SK-N-MC (cell line): ENCODE data around the gene RAB11FIP5.
"Not testable (repeated sequence)": the region's sequence is repeated elsewhere in the genome, so short reads cannot be mapped to it uniquely, and the experiment has no call there.

Experiments
- DNase-seq: peaks from one replicate; pipeline ENCODE4 v3.0.0-alpha.2; 2011; ENCODE audit warnings: low read depth, low spot score
- H3K27ac ChIP-seq: fragments of 200-600 bp; sonication (generic); 2 replicates; pipeline ENCODE4 v1.5.1; 2016; ENCODE audit warnings: mixed run types
- H3K36me3 ChIP-seq: fragments of 200-600 bp; sonication (generic); 2 replicates; pipeline ENCODE4 v1.6.1; 2017; ENCODE audit warnings: antibody characterized with exemption, low read length, mixed read lengths; ENCODE audit not compliant: insufficient read depth
- H3K4me3 ChIP-seq: fragments of 200-600 bp; sonication (generic); 2 replicates; pipeline ENCODE4 v1.5.1; 2016
- H3K9ac ChIP-seq: fragments of 200-600 bp; sonication (generic); 2 replicates; pipeline ENCODE4 v1.8.0; 2017; ENCODE audit warnings: mixed run types, mixed read lengths; ENCODE audit not compliant: insufficient read length
- H3K9me3 ChIP-seq: fragments of 200-600 bp; sonication (generic); 2 replicates; pipeline ENCODE4 v1.6.1; 2017; ENCODE audit warnings: low read depth, mild to moderate bottlenecking, antibody characterized with exemption, low read length, moderate library complexity, mixed read lengths
- EZH2 ChIP-seq: fragments of 200-600 bp; sonication (generic); IDR thresholded peaks from one replicate; pipeline ENCODE4 v1.6.1; 2017; ENCODE audit warnings: antibody characterized with exemption
- FOXP2 ChIP-seq: optimal IDR thresholded peaks from 2 replicates; pipeline ENCODE3; 2011; ENCODE audit warnings: mild to moderate bottlenecking, moderate library complexity; ENCODE audit not compliant: insufficient read depth; ENCODE audit errors: extremely low read length, control extremely low read depth
- POLR2AphosphoS5 ChIP-seq: IDR thresholded peaks from 2 replicates; pipeline ENCODE4 v1.6.1; 2012; ENCODE audit warnings: mild to moderate bottlenecking, low read depth, low read length, borderline replicate concordance

RAB11FIP5 gene

GRCh38 chr2:73131807-73132206 lies 19.1 kb upstream of the RAB11FIP5 start:
- Histone ChIP-seq H3K9me3 (no peaks in the 10 kb centered on the region), H3K9ac (no peak overlapping the region), H3K36me3 (no peaks in the 10 kb centered on the region), H3K4me3 (no peak overlapping the region), H3K27ac (no peak overlapping the region)
- no peak for DNase-seq
- no peak for TF ChIP-seq EZH2
- no peak for TF ChIP-seq FOXP2
- TF ChIP-seq POLR2AphosphoS5, result no peak

GRCh38 chr2:73130790-73131189 lies 18.0 kb upstream of the RAB11FIP5 start:
- TF ChIP-seq EZH2 (no peak), FOXP2 (no peak), POLR2AphosphoS5 (no peak)
- H3K36me3 ChIP-seq, result no peaks in the 10 kb centered on the region
- no peak for DNase-seq
- no peak overlapping the region for H3K4me3 ChIP-seq
- H3K27ac ChIP-seq, result no peak overlapping the region
- no peak overlapping the region for H3K9ac ChIP-seq
- no peaks in the 10 kb centered on the region for H3K9me3 ChIP-seq

- Histone ChIP-seq H3K36me3 (no peaks in the 10 kb centered on the region), H3K4me3 (no peak overlapping the region), H3K9me3 (no peaks in the 10 kb centered on the region), H3K9ac (no peak overlapping the region), H3K27ac (no peak overlapping the region)
- no peak for DNase-seq
- TF ChIP-seq EZH2, result no peak
- TF ChIP-seq POLR2AphosphoS5, result no peak
- TF ChIP-seq FOXP2, result no peak
These were observed 16.2 kb upstream of the RAB11FIP5 start for GRCh38 chr2:73128841-73129535.

GRCh38 chr2:73122536-73122935 lies 9.8 kb upstream of the RAB11FIP5 start:
- no peak for TF ChIP-seq POLR2AphosphoS5
- TF ChIP-seq EZH2, result no peak
- TF ChIP-seq FOXP2, result no peak
- Histone ChIP-seq H3K27ac (no peak overlapping the region), H3K9me3 (no peaks in the 10 kb centered on the region), H3K4me3 (no peak overlapping the region), H3K9ac (no peak overlapping the region), H3K36me3 (no peaks in the 10 kb centered on the region)
- no peak for DNase-seq

GRCh38 chr2:73119611-73120239 lies 7.0 kb upstream of the RAB11FIP5 start:
- not testable (repeated sequence) for H3K9me3 ChIP-seq, H3K27ac ChIP-seq, H3K36me3 ChIP-seq, H3K4me3 ChIP-seq, DNase-seq, H3K9ac ChIP-seq

- Histone ChIP-seq H3K27ac (no peak overlapping the region), H3K4me3 (no peak overlapping the region), H3K36me3 (no peaks in the 10 kb centered on the region), H3K9ac (no peak overlapping the region), H3K9me3 (no peaks in the 10 kb centered on the region)
- DNase-seq, result no peak
- TF ChIP-seq EZH2, result no peak
- TF ChIP-seq FOXP2, result no peak
- TF ChIP-seq POLR2AphosphoS5, result no peak
These were observed 4.7 kb upstream of the RAB11FIP5 start for GRCh38 chr2:73117441-73117840.

GRCh38 chr2:73116182-73116960 lies 3.6 kb upstream of the RAB11FIP5 start:
- Histone ChIP-seq H3K9ac (no peak overlapping the region), H3K4me3 (no peak overlapping the region), H3K27ac (no peak overlapping the region), H3K36me3 (no peaks in the 10 kb centered on the region), H3K9me3 (no peaks in the 10 kb centered on the region)
- no peak for DNase-seq
- TF ChIP-seq EZH2 (no peak), POLR2AphosphoS5 (no peak), FOXP2 (no peak)

- no peak for DNase-seq
- Histone ChIP-seq H3K36me3 (no peaks in the 10 kb centered on the region), H3K4me3 (peak overlapping the region; percentile 96; the same call in 1 of the 2 replicates), H3K9ac (no peak overlapping the region), H3K27ac (no peak overlapping the region), H3K9me3 (no peaks in the 10 kb centered on the region)
- no peak for TF ChIP-seq FOXP2
- no peak for TF ChIP-seq EZH2
- no peak for TF ChIP-seq POLR2AphosphoS5
These were observed 1.6 kb upstream of the RAB11FIP5 start for GRCh38 chr2:73114273-73114867.
